A673 (cell line): ENCODE measurements around the gene POLR1F.

Experiments
- EZH2 ChIP-seq: fragments of 200-600 bp; sonication (generic); IDR thresholded peaks from 2 replicates; pipeline ENCODE4 v1.6.1; 2017; ENCODE audit warnings: borderline replicate concordance, low read depth, mild to moderate bottlenecking, mixed read lengths, antibody characterized with exemption, low read length; ENCODE audit not compliant: poor library complexity, severe bottlenecking
- TF ChIP-seq, protein P1 (sequence below): fragments of 300-800, 200-600 bp; sonication (generic); conservative IDR thresholded peaks from 2 replicates; pipeline ENCODE4 v1.5.1; 2017; ENCODE audit warnings: low read depth, mild to moderate bottlenecking, antibody characterized with exemption, low read length, moderate library complexity, mixed read lengths

DNA sequence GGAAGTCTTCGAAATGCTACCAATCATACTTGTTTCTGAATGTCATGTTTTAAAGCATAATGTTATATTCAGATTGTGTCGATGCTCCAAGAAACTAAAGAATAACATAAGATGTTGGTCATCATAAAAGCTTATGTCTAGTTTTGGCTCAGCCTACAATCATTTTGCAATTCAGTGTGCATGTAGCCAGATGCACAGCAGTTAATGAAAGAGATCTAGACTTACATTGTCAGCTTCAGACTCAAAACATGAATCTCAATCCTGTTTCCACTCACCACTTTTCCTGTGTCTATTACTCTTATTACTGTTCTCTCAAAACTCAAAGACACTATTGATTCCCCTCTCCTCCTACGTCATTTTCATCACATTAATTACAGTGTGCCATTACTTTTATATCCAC, 43.2 kb upstream of the POLR1F start:
- TF ChIP-seq, protein P1, sequence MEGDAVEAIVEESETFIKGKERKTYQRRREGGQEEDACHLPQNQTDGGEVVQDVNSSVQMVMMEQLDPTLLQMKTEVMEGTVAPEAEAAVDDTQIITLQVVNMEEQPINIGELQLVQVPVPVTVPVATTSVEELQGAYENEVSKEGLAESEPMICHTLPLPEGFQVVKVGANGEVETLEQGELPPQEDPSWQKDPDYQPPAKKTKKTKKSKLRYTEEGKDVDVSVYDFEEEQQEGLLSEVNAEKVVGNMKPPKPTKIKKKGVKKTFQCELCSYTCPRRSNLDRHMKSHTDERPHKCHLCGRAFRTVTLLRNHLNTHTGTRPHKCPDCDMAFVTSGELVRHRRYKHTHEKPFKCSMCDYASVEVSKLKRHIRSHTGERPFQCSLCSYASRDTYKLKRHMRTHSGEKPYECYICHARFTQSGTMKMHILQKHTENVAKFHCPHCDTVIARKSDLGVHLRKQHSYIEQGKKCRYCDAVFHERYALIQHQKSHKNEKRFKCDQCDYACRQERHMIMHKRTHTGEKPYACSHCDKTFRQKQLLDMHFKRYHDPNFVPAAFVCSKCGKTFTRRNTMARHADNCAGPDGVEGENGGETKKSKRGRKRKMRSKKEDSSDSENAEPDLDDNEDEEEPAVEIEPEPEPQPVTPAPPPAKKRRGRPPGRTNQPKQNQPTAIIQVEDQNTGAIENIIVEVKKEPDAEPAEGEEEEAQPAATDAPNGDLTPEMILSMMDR = no peak
- no peak for TF ChIP-seq EZH2
